Stimulated activated CD8-positive, alpha-beta memory T cell treated with anti-CD3 and anti-CD28 coated beads, Interleukin-12 subunit alpha, Interleukin-12 subunit beta, amount 100 ng/mL, for 24 hours (primary cell): ENCODE data around the gene TBX4.
"Not testable (repeated sequence)": the region's sequence is repeated elsewhere in the genome, so short reads cannot be mapped to it uniquely, and the experiment has no call there.

Experiments
- DNase-seq: peaks from one replicate; pipeline ENCODE4 v3.0.0-alpha.2; 2020; ENCODE audit errors: extremely low read depth

Gene TBX4

DNA sequence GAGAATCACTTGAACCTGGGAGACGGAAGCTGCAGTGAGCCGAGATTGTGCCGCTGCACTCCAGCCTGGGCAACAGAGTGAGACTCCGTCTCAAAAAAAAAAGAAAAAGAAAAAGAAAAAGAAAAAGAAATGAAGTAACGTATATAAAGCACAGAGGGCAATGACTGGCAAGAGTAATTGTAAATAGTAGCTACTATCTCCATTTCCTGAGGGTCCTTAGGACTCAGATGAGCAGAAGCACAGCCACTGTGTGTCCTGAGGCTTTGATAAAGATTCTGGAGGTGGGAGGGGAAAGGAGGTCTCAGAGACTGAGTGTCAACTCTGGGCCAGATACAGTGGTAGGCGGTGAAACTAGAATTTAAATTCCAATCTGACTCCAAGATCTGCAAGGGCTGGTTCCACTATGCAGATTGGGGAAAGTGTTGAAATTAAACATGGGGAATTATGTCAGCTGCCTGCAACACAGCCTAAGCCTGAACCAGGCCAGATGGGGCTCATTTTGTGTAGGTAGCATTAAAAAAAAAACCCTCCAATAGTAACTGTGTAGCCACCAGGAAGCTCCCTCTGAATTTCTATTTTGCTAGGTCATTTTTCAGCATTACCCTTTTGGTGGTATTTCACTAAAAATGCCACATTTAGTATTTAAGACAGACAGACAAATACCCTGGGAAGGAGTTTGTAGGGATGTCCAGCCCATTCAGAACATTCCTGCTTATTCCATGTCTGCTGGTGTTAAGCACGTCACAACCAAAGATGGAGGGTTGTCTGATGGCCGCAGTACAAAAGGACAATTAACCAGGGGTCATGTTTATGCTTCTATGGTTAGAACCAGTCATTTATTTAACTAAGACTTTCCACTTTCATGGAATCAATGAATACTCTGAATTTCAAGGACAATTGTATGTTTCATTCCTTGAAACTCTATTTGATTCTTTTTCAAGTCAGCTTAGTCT lies 46.1 kb downstream of the TBX4 start:
- DNase-seq, result no peak

- no peak for DNase-seq
Observed at GRCh38 chr17:61499632-61500031, 47.4 kb downstream of the TBX4 start.

DNA sequence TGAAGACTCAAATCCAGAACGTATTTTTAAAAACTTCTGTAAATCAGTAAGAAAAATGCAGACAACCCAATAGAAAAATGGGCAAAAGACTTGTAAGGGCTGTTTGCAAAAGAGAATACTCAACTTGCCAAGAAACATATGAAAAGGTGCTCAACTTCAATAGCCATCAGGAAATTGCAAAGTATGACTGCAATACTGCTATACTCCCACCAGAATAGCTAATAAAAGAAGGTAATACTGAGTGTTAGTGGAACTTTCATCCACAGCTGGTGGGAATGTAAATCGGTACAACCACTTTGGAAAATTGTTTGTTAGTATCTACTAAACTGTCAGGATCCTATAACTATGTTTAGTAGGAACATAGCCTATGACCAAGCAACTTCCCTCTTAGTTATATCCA lies 48.1 kb downstream of the TBX4 start:
- no peak for DNase-seq

DNA sequence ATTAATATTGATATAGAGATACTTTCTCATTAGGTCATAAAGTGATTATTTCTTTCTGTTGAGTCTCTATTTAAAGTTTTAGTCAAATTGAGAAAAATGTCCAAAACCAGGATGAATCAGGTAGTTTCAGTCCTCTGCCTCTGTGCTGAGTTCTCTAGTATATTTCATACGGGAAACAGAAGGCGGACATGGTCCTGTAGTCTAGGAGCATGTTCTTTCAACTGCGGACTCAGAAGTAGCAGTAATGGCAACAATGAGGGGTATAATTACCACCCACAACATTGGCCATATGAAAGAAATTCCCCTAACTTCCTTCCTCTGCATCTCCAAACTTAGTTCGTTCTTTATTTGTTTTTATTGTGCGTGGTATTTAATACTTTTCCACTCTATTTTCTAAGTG lies 50.1 kb downstream of the TBX4 start:
- DNase-seq, result no peak

- no peak for DNase-seq
Observed at GRCh38 chr17:61503961-61504360, 51.7 kb downstream of the TBX4 start.

- DNase-seq, result no peak
Observed at GRCh38 chr17:61504697-61505096, 52.5 kb downstream of the TBX4 start.

GRCh38 chr17:61505846-61506627 lies 53.8 kb downstream of the TBX4 start:
- no peak for DNase-seq

DNA sequence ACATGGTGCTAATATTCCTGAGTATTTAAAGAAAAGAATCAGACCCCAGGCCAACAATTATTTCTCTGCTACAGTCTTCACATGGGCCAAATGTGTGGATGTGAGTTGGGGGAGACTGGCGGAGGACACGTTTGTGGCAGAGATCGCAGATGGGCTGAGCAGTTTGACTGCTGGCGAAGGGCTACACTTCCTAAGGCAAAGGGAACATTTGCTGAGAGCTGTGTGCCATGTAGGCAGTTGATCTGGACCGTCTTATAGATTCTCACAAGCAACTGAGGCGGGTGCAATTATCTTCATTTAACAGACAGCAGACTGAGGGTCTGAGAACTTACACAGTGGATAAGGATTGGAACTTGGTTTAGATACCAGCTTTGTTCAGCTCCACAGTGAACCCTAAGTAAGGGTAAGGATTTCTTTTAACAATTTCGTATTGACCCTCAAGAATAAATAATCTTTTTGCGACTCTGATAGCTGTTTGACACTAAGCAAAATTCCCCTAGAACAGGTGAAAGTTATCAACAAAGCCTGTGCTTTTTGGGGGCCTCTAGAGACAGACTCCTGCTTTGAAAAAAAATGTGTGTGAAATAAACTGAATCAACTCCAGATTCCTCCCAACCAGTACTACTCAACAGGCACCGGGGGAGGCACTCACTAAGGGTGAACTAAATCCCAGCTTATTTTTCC lies 55.3 kb downstream of the TBX4 start:
- DNase-seq, result no peak

- DNase-seq, result no peak
Observed at GRCh38 chr17:61508912-61509311, 56.7 kb downstream of the TBX4 start.

- not testable (repeated sequence) for DNase-seq
Observed at GRCh38 chr17:61509454-61509853, 57.2 kb downstream of the TBX4 start.

DNA sequence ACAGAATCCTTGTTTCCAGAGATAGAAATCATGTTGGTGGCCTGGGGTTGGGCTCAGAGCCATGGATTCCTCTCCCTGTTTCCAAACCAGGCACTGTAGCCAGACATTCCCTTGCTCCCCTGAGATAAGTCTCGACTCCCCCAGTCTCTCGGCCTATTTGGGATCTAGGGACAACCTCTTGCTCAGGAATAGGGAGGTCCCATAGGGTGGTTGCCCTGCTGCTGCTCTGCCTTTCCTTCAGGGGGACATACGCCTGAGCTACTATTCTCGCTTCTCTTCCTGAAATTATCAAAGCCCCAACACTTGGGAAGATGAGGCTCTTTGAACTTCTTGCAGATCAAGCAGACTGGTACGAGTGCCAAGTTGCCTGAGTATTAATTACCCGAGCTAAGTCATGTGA lies 58.0 kb downstream of the TBX4 start:
- DNase-seq, result no peak

DNA sequence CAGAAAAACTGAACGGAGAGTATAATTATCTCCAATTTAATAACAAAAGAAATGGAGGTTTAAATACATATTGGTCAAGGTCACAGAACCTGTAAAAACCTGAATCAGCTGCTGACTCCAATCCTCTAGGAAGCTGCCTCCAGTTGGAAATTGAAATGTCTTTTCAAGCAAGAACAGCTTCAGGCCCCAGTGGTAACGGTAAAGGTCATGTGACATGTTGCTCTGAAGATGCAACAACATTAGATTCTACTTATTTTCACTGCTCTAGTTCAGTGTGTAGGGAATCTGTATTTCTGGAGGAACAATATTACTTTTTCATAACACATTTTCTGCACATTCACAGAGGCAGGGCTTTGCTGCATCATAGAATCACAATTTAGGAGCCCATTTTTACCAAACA lies 58.8 kb downstream of the TBX4 start:
- DNase-seq, result no peak

GRCh38 chr17:61511480-61512182 lies 59.4 kb downstream of the TBX4 start:
- no peak for DNase-seq

- DNase-seq, result no peak
Observed at GRCh38 chr17:61514491-61514890, 62.3 kb downstream of the TBX4 start.

- no peak for DNase-seq
Observed at GRCh38 chr17:61517265-61517664, 65.0 kb downstream of the TBX4 start.

GRCh38 chr17:61517843-61518606 lies 65.8 kb downstream of the TBX4 start:
- no peak for DNase-seq

- DNase-seq, result no peak
Observed at GRCh38 chr17:61519139-61519538, 66.9 kb downstream of the TBX4 start.

GRCh38 chr17:61519754-61520440 lies 67.7 kb downstream of the TBX4 start:
- no peak for DNase-seq

GRCh38 chr17:61520897-61521296 lies 68.7 kb downstream of the TBX4 start:
- DNase-seq, result no peak

DNA sequence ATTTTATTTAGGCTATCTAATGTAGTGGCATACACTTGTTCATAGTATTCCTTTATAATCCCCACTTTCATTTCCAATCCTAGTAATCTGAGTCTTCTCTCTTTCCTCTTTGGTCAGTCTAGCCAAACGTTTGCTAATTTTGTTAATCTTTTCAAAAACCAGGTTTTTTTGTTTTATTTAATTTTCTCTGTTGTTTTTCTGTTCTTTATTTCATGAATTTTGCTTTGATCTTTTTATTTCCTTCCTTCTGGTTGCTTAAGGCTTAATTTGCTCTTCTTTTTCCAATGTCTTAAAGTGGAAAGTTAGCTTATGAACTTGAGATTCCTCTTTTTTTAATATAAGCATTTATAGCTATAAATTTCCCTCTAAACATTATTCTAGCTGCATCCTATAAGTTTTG lies 69.9 kb downstream of the TBX4 start:
- no peak for DNase-seq
